Caco-2 (cell line): ENCODE measurements around the gene SLC9A7. TPM values are rescaled to one million over a fixed set of nuclear protein-coding genes. Genes with fewer than 3 reads are reported as not detected.

Experiments
- BruUV-seq: library from RNA; stranded (reverse); fragments of 400-500 nt; replicated peaks from 2 replicates; lab custom pipeline; 2021; lab: Mats Ljungman, UMichigan
- CTCF ChIA-PET: fragments of 300-600 bp; sonication (Branson Sonifier 250); formaldehyde crosslinking; loops from one replicate; lab custom pipeline; 2022; ENCODE audit warnings: antibody characterized with exemption; lab: Charles Lee
- POLR2A ChIA-PET: fragments of 300-600 bp; sonication (Branson Sonifier 250); formaldehyde crosslinking; loops from one replicate; lab custom pipeline; 2022; ENCODE audit warnings: antibody characterized with exemption; lab: Charles Lee
- DNase-seq, 2 experiments: peaks; one replicate each; pipeline versions ENCODE4 v3.0.0 to v3.0.0-alpha.2; 2020 to 2022
- H3K27me3 ChIP-seq: replicated peaks from 2 replicates; pipeline ENCODE4 v1.6.0; 2011; ENCODE audit warnings: low read length; ENCODE audit not compliant: control insufficient read depth, insufficient read depth
- H3K36me3 ChIP-seq: 2 replicates; pipeline ENCODE4 v1.5.1; 2011; ENCODE audit warnings: low read length; ENCODE audit not compliant: control insufficient read depth, insufficient read depth
- H3K4me1 ChIP-seq: fragments of 250-450 bp; sonication (Bioruptor Pico); 2 replicates; pipeline ENCODE4 v1.5.1; 2020; ENCODE audit warnings: mild to moderate bottlenecking
- H3K4me3 ChIP-seq: 2 replicates; pipeline ENCODE4 v1.5.1; 2011; ENCODE audit warnings: low read depth, mild to moderate bottlenecking, control low read depth, low read length
- H3K9me3 ChIP-seq: fragments of 250-450 bp; sonication (Bioruptor Pico); 2 replicates; pipeline ENCODE4 v1.5.1; 2020; ENCODE audit warnings: mild to moderate bottlenecking, moderate library complexity
- H3K27ac Mint-ChIP-seq: one replicate; pipeline ENCODE4 v1.8.0; 2022; ENCODE audit warnings: mixed read lengths; ENCODE audit not compliant: unreplicated experiment
- H3K27me3 Mint-ChIP-seq: one replicate; pipeline ENCODE4 v1.8.0; 2022; ENCODE audit warnings: mixed read lengths; ENCODE audit not compliant: insufficient read depth, unreplicated experiment
- H3K36me3 Mint-ChIP-seq: one replicate; pipeline ENCODE4 v1.8.0; 2022; ENCODE audit warnings: mild to moderate bottlenecking, mixed read lengths; ENCODE audit not compliant: insufficient read depth, unreplicated experiment
- H3K4me1 Mint-ChIP-seq: one replicate; pipeline ENCODE4 v1.8.0; 2022; ENCODE audit warnings: low read depth, mixed read lengths; ENCODE audit not compliant: unreplicated experiment
- H3K4me3 Mint-ChIP-seq: one replicate; pipeline ENCODE4 v1.8.0; 2022; ENCODE audit warnings: mild to moderate bottlenecking, moderate library complexity, mixed read lengths; ENCODE audit not compliant: unreplicated experiment
- H3K9me3 Mint-ChIP-seq: one replicate; pipeline ENCODE4 v1.8.0; 2022; ENCODE audit warnings: mixed read lengths; ENCODE audit not compliant: unreplicated experiment
- CTCF ChIP-seq, 2 experiments: fragments of 200-600 bp in 1 of 2; IDR thresholded peaks; 1 replicate in 1 of 2; 2 replicates in 1 of 2; pipeline versions ENCODE4 v1.5.1 to v1.8.0; 2011 to 2022; ENCODE audit warnings: antibody characterized with exemption in 1 of 2, control low read depth in 1 of 2, inconsistent platforms in 1 of 2, low read depth in 1 of 2, low read length in 1 of 2, mild to moderate bottlenecking in 1 of 2, moderate library complexity in 1 of 2; ENCODE audit not compliant: insufficient read depth in 1 of 2, severe bottlenecking in 1 of 2, unreplicated experiment in 1 of 2
- intact Hi-C: fragments of 100-400 bp; cut with micrococcal nuclease; formaldehyde crosslinking; loops from one replicate; pipeline ENCODE4 v1.10.0; 2022; ENCODE audit not compliant: unreplicated experiment
- total RNA-seq: library from RNA; stranded (reverse); gene quantifications from 2 replicates; pipeline ENCODE4 v1.2.3, GENCODE V29; 2022

SLC9A7 gene
- total RNA-seq, 1 experiment from 2014 or later: 20.1 TPM

- Mint-ChIP-seq H3K36me3 (no peaks in the 10 kb centered on the region), H3K9me3 (no peaks in the 10 kb centered on the region), H3K4me1 (no peaks in the 10 kb centered on the region), H3K27ac (no peak overlapping the region), H3K27me3 (no peaks in the 10 kb centered on the region), H3K4me3 (no peak overlapping the region)
- no peak for DNase-seq
- Histone ChIP-seq H3K4me1 (no peaks in the 10 kb centered on the region), H3K36me3 (no peaks in the 10 kb centered on the region), H3K27me3 (no peaks in the 10 kb centered on the region), H3K9me3 (no peaks in the 10 kb centered on the region), H3K4me3 (no peak overlapping the region)
- no peak for TF ChIP-seq CTCF (IDR thresholded peaks at IDR 0.05; ENCODE audit: insufficient read depth in 1 of 2, low read depth in 1 of 2, low read length in 1 of 2, severe bottlenecking in 1 of 2, unreplicated experiment in 1 of 2)
- CTCF ChIA-PET: no interaction called here
- POLR2A ChIA-PET: no interaction called here
- no TSS peak for BruUV-seq
- intact Hi-C loops: no loop called here
These were observed 11.3 kb upstream of the SLC9A7 start for GRCh38 chrX:46770000-46770816.

GRCh38 chrX:46762963-46763362 is 4.0 kb upstream of the SLC9A7 start:
- no peaks in the 10 kb centered on the region for H3K36me3 Mint-ChIP-seq
- DNase-seq: no peak
- Histone ChIP-seq H3K27me3 (no peaks in the 10 kb centered on the region), H3K9me3 (no peaks in the 10 kb centered on the region), H3K36me3 (no peaks in the 10 kb centered on the region), H3K4me1 (peaks cover 9% of the 10 kb centered on the region; the same call in 1 of the 2 replicates), H3K4me3 (no peak overlapping the region)
- POLR2A ChIA-PET: no interaction called here
- intact Hi-C loops: no loop called here
- H3K4me1 Mint-ChIP-seq: no peaks in the 10 kb centered on the region
- H3K27ac Mint-ChIP-seq: no peak overlapping the region
- BruUV-seq: no TSS peak
- H3K4me3 Mint-ChIP-seq: no peak overlapping the region
- CTCF ChIA-PET: no interaction called here
- H3K27me3 Mint-ChIP-seq: no peaks in the 10 kb centered on the region
- no peaks in the 10 kb centered on the region for H3K9me3 Mint-ChIP-seq
- no peak for TF ChIP-seq CTCF (IDR thresholded peaks at IDR 0.05; ENCODE audit: insufficient read depth in 1 of 2, low read depth in 1 of 2, low read length in 1 of 2, severe bottlenecking in 1 of 2, unreplicated experiment in 1 of 2)

- BruUV-seq: no TSS peak
- DNase-seq: peak in 1 of 2 experiments; percentile 32
- Mint-ChIP-seq H3K4me1 (no peaks in the 10 kb centered on the region), H3K9me3 (no peaks in the 10 kb centered on the region), H3K36me3 (peaks cover 7% of the 10 kb centered on the region), H3K27me3 (no peaks in the 10 kb centered on the region), H3K27ac (peak overlapping the region; percentile 60), H3K4me3 (peak overlapping the region; percentile 70)
- TF ChIP-seq CTCF (IDR thresholded peaks at IDR 0.05; ENCODE audit: insufficient read depth in 1 of 2, low read depth in 1 of 2, low read length in 1 of 2, severe bottlenecking in 1 of 2, unreplicated experiment in 1 of 2): no peak
- intact Hi-C loops: loop anchor here (1.0 to 5.0 kb wide), 2 partner anchors 37 to 218 kb away; no protein-coding TSS in a partner anchor
- ChIA-PET POLR2A (no interaction called here), CTCF (interaction anchor here (0.7 to 1.4 kb wide), 3 partner anchors 19 to 37 kb away, joined by 4 to 7 read pairs (median 5); no protein-coding TSS in a partner anchor)
- H3K36me3 ChIP-seq: no peaks in the 10 kb centered on the region
- no peaks in the 10 kb centered on the region for H3K27me3 ChIP-seq
- peaks cover 9% of the 10 kb centered on the region; the same call in 1 of the 2 replicates for H3K4me1 ChIP-seq
- H3K4me3 ChIP-seq: peak overlapping the region; percentile 83
- H3K9me3 ChIP-seq: no peaks in the 10 kb centered on the region
These were observed 692 bp upstream of the SLC9A7 start for GRCh38 chrX:46759645-46759974.
